Endothelial cell of umbilical vein (primary cell): ENCODE measurements around the gene MYRIP. TPM values are rescaled to one million over a fixed set of nuclear protein-coding genes. Genes with fewer than 3 reads are reported as not detected.

Source experiments
- BruUV-seq: library from RNA; stranded (reverse); fragments of 400-500 nt; replicated peaks from 2 replicates; lab custom pipeline; 2021; lab: Mats Ljungman, UMichigan
- CTCF ChIA-PET: fragments of 300-600, 350-600 bp; sonication (Branson Sonifier 250); formaldehyde crosslinking; loops from one replicate; lab custom pipeline; 2021; ENCODE audit warnings: antibody characterized with exemption, inconsistent platforms; lab: Charles Lee
- POLR2A ChIA-PET: fragments of 300-600, 350-600 bp; sonication (Branson Sonifier 250); formaldehyde crosslinking; loops from one replicate; lab custom pipeline; 2021; ENCODE audit warnings: antibody characterized with exemption, inconsistent platforms; lab: Charles Lee
- DNase-seq: peaks from one replicate; pipeline ENCODE4 v3.0.0-alpha.2; 2011; ENCODE audit warnings: low read depth, low spot score
- FAIRE-seq: peaks from 2 replicates; lab custom pipeline; 2011; peaks lifted over from hg19 to GRCh38; lab: Jason Lieb, UNC
- H2AFZ ChIP-seq: 2 replicates; pipeline ENCODE4 v1.6.0; 2012; ENCODE audit warnings: low read depth, low read length, control low read depth, inconsistent platforms
- H3K27ac ChIP-seq: 2 replicates; pipeline ENCODE4 v1.5.1; 2011; ENCODE audit warnings: low read depth, mild to moderate bottlenecking, control low read depth, low read length, moderate library complexity; ENCODE audit not compliant: insufficient read depth
- H3K27me3 ChIP-seq, 2 experiments: 2 replicates each; pipeline versions ENCODE4 v1.6.0 to v1.6.1; 2011; ENCODE audit warnings: low read length in 2 of 2, mixed read lengths in 1 of 2; ENCODE audit not compliant: control insufficient read depth in 2 of 2, insufficient read depth in 2 of 2
- H3K36me3 ChIP-seq, 2 experiments: 2 replicates in 1 of 2; 3 replicates in 1 of 2; pipeline ENCODE4 v1.5.1; 2011; ENCODE audit warnings: low read length in 2 of 2, mild to moderate bottlenecking in 1 of 2, moderate library complexity in 1 of 2; ENCODE audit not compliant: control insufficient read depth in 2 of 2, insufficient read depth in 2 of 2; ENCODE audit errors: extremely low read depth in 1 of 2
- H3K4me1 ChIP-seq: 3 replicates; pipeline ENCODE4 v1.5.1; 2011; ENCODE audit warnings: mild to moderate bottlenecking, low read length; ENCODE audit not compliant: control insufficient read depth, insufficient read depth; ENCODE audit errors: extremely low read depth
- H3K4me2 ChIP-seq: 2 replicates; pipeline ENCODE4 v1.6.1; 2011; ENCODE audit warnings: low read length, control low read depth, mixed read lengths; ENCODE audit not compliant: insufficient read depth
- H3K4me3 ChIP-seq, 3 experiments: fragments of 200-600 bp in 1 of 3; sonication (generic), shearing (Covaris generic) in 1 of 3; replicated peaks in 1 of 3; 2 replicates each; pipeline ENCODE4 v1.5.1; 2011 to 2016; ENCODE audit warnings: control low read depth in 3 of 3, low read length in 3 of 3, mild to moderate bottlenecking in 2 of 3, inconsistent platforms in 1 of 3, low read depth in 1 of 3, moderate library complexity in 1 of 3; ENCODE audit not compliant: insufficient read depth in 1 of 3
- H3K79me2 ChIP-seq: 2 replicates; pipeline ENCODE4 v1.6.0; 2012; ENCODE audit warnings: low read length, inconsistent platforms; ENCODE audit not compliant: control insufficient read depth, insufficient read depth
- H3K9ac ChIP-seq: replicated peaks from 2 replicates; pipeline ENCODE3; 2011; ENCODE audit warnings: low read length, control low read depth; ENCODE audit not compliant: insufficient read depth; ENCODE audit errors: extremely low read depth
- H3K9me1 ChIP-seq: replicated peaks from 3 replicates; pipeline ENCODE4 v1.6.0; 2011; ENCODE audit warnings: mild to moderate bottlenecking, low read length; ENCODE audit not compliant: control insufficient read depth, insufficient read depth; ENCODE audit errors: extremely low read depth
- H3K9me3 ChIP-seq: replicated peaks from 2 replicates; pipeline ENCODE4 v1.5.1; 2012; ENCODE audit warnings: low read length, inconsistent platforms; ENCODE audit not compliant: control insufficient read depth, insufficient read depth
- H4K20me1 ChIP-seq: replicated peaks from 2 replicates; pipeline ENCODE3; 2011; ENCODE audit warnings: mild to moderate bottlenecking, low read length; ENCODE audit not compliant: control insufficient read depth, insufficient read depth; ENCODE audit errors: extremely low read depth
- CTCF ChIP-seq, 2 donors: IDR thresholded peaks; 1 replicate in 1 of 2; 2 replicates in 1 of 2; pipeline ENCODE4 v1.5.1; 2011; ENCODE audit warnings: low read length in 2 of 2, mild to moderate bottlenecking in 2 of 2, moderate library complexity in 2 of 2, control low read depth in 1 of 2, inconsistent platforms in 1 of 2, low read depth in 1 of 2; ENCODE audit not compliant: insufficient read depth in 1 of 2; ENCODE audit errors: extremely low read depth in 1 of 2
- EZH2 ChIP-seq: IDR thresholded peaks from 2 replicates; pipeline ENCODE4 v1.6.1; 2012; ENCODE audit warnings: borderline replicate concordance, low read depth, mild to moderate bottlenecking, moderate library complexity, low read length, inconsistent platforms; ENCODE audit not compliant: severe bottlenecking
- FOS ChIP-seq: IDR thresholded peaks from 2 replicates; pipeline ENCODE4 v1.6.1; 2011; ENCODE audit warnings: mild to moderate bottlenecking, low read length, moderate library complexity, borderline replicate concordance; ENCODE audit not compliant: insufficient read depth
- GATA2 ChIP-seq: IDR thresholded peaks from 2 replicates; pipeline ENCODE4 v1.7.0; 2011; ENCODE audit warnings: low read depth, mild to moderate bottlenecking, moderate library complexity, mixed read lengths, low read length; ENCODE audit not compliant: insufficient read length, insufficient read depth
- JUN ChIP-seq: IDR thresholded peaks from 2 replicates; pipeline ENCODE4 v1.6.1; 2011; ENCODE audit warnings: borderline replicate concordance, low read depth; ENCODE audit not compliant: insufficient read length, insufficient read depth
- MAX ChIP-seq: IDR thresholded peaks from 2 replicates; pipeline ENCODE4 v1.6.1; 2011; ENCODE audit not compliant: insufficient read depth, insufficient read length
- MYC ChIP-seq: IDR thresholded peaks from one replicate; pipeline ENCODE4 v1.6.1; 2011; ENCODE audit warnings: mild to moderate bottlenecking, low read depth, low read length
- POLR2A ChIP-seq: IDR thresholded peaks from 2 replicates; pipeline ENCODE4 v1.6.1; 2012; ENCODE audit warnings: low read depth, mild to moderate bottlenecking, control low read depth, low read length
- POLR2AphosphoS5 ChIP-seq: IDR thresholded peaks from 2 replicates; pipeline ENCODE4 v1.6.1; 2012; ENCODE audit warnings: low read depth, mild to moderate bottlenecking, control low read depth, low read length, moderate library complexity; ENCODE audit not compliant: insufficient read depth
- dilution Hi-C: fragments of 300-500 bp; cut with MboI; formaldehyde crosslinking; loops from one replicate; pipeline ENCODE4 v1.15.0; 2019; ENCODE audit warnings: low sequenced_read_pairs; ENCODE audit not compliant: extremely low pct_ligation_motif_present
- intact Hi-C: fragments of 100-400 bp; cut with micrococcal nuclease; formaldehyde crosslinking; loops from one replicate; pipeline ENCODE4 v1.10.0; 2022
- polyA plus RNA-seq, 4 experiments: library from polyadenylated mRNA; depleted of rRNA in 3 of 4; stranded (reverse) in 3 of 4; unstranded in 1 of 4; fragments of >200 nt; gene quantifications; 2 replicates each; pipeline versions ENCODE4 v1.2.1 to v1.2.3, GENCODE V29; 2011 to 2012; ENCODE audit warnings: missing spikeins in 1 of 4
- total RNA-seq: library from RNA; stranded (reverse); gene quantifications from 2 replicates; pipeline ENCODE4 v1.2.3, GENCODE V29; 2021

MYRIP gene
- total and polyA plus RNA-seq, 2 donors (not counting 3 experiments of a cell fraction or from before 2014, with no cell fraction given) = 6.7 to 11.9 TPM

- DNase-seq (no peak), FAIRE-seq (no peak)
- Histone ChIP-seq H3K9me3 (no peaks in the 10 kb centered on the region), H3K27ac (no peak overlapping the region), H2AFZ (no peak overlapping the region), H3K9ac (no peak overlapping the region), H4K20me1 (no peaks in the 10 kb centered on the region), H3K9me1 (no peaks in the 10 kb centered on the region), H3K4me2 (no peak overlapping the region), H3K4me3 (no peak overlapping the region), H3K36me3 (no peaks in the 10 kb centered on the region), H3K27me3 (no peaks in the 10 kb centered on the region), H3K79me2 (no peaks in the 10 kb centered on the region), H3K4me1 (no peaks in the 10 kb centered on the region)
- intact Hi-C loops (no loop called here), dilution Hi-C loops (no loop called here)
- POLR2A ChIA-PET = interaction anchor here (0.6 kb wide), 1 partner anchor 18 kb away, joined by 3 read pairs; no protein-coding TSS in a partner anchor
- no TSS peak for BruUV-seq
- TF ChIP-seq GATA2 (no peak), EZH2 (no peak), POLR2A (no peak), JUN (no peak), MAX (no peak), CTCF (IDR thresholded peaks at IDR 0.05; ENCODE audit: extremely low read depth in 1 of 2, insufficient read depth in 1 of 2, low read depth in 1 of 2, low read length in 2 of 2) (no peak), MYC (no peak), POLR2AphosphoS5 (no peak), FOS (no peak)
- CTCF ChIA-PET = interaction anchor here (1.3 kb wide), 2 partner anchors 59 to 308 kb away, joined by 3 to 4 read pairs; no protein-coding TSS in a partner anchor
Observed at GRCh38 chr3:40120067-40120692, 310.8 kb downstream of the MYRIP start.
